GM12875 (cell line): ENCODE data around the gene ATCAY.
"Not testable (repeated sequence)": the region's sequence is repeated elsewhere in the genome, so short reads cannot be mapped to it uniquely, and the experiment has no call there.

Experiments used
- H3K4me3 ChIP-seq: one replicate; pipeline ENCODE4 v1.5.1; 2011; ENCODE audit warnings: low read depth, low read length, control low read depth
- CTCF ChIP-seq: IDR thresholded peaks from 2 replicates; pipeline ENCODE4 v1.5.1; 2011; ENCODE audit warnings: low read depth, mild to moderate bottlenecking, control low read depth, inconsistent platforms, low read length, moderate library complexity, borderline replicate concordance; ENCODE audit not compliant: insufficient read depth

The ATCAY gene

GRCh38 chr19:3882041-3882384 is 1.5 kb downstream of the ATCAY start:
- H3K4me3 ChIP-seq: no peak overlapping the region
- no peak for TF ChIP-seq CTCF

GRCh38 chr19:3890591-3890990 is 10.1 kb downstream of the ATCAY start:
- no peak overlapping the region for H3K4me3 ChIP-seq
- TF ChIP-seq CTCF: no peak

GRCh38 chr19:3893509-3894179 is 13.2 kb downstream of the ATCAY start:
- H3K4me3 ChIP-seq: no peak overlapping the region
- TF ChIP-seq CTCF: no peak

- not testable (repeated sequence) for H3K4me3 ChIP-seq
Observed at GRCh38 chr19:3894959-3895358, 14.5 kb downstream of the ATCAY start.

GRCh38 chr19:3895788-3896187 is 15.3 kb downstream of the ATCAY start:
- TF ChIP-seq CTCF: no peak
- no peak overlapping the region for H3K4me3 ChIP-seq

- no peak for TF ChIP-seq CTCF
Observed at GRCh38 chr19:3897936-3898335, 17.5 kb downstream of the ATCAY start.

GRCh38 chr19:3898426-3898825 is 17.9 kb downstream of the ATCAY start:
- no peak overlapping the region for H3K4me3 ChIP-seq
- no peak for TF ChIP-seq CTCF

More at GRCh38 chr19:3897936-3898335, 17.5 kb downstream of the ATCAY start:
- H3K4me3 ChIP-seq: no peak overlapping the region

- no peak overlapping the region for H3K4me3 ChIP-seq
- no peak for TF ChIP-seq CTCF
Observed at GRCh38 chr19:3899531-3900294, 19.2 kb downstream of the ATCAY start.
